ENCODE results near the gene ZMYM4. TPM values are rescaled to one million over a fixed set of nuclear protein-coding genes. Genes with fewer than 3 reads are reported as not detected.

ZMYM4 gene
- total RNA-seq, 1 experiment from 2014 or later = 62.7 TPM

DNA sequence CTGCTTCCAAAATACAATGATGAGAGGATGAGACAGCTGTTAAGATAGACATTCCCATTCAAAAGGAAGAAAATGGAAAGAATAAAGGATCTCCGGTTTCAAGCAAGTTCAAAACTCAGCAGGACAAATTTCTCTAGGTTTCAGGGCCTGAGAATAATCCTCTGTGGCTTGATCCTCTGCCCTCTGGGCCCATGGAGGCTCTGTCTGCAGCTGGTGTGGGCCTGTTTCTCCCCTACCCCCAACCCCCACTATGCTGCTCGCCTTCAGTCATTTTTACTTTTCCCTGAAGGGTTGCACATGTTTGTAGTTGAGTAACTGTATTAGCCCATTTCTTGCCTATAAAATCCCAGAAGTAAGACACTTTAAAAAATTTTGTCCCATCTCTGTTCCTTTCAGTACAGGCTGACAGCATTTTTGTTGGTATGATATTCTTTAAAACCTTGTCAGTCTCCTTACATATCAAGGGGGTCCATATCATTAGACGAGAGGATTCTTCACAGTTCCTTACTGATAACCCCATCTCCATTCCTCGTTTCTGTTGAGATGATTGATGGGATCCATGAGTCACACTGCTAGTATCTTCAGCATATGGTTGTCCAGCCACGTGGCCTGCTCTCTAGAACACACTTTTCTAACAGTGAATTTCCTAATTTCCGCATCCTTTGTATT is 10.5 kb downstream of the ZMYM4 start:
- Mint-ChIP-seq H3K9me3 (ENCODE audit: low read depth, unreplicated experiment) (peaks cover 6% of the 10 kb centered on the region), H3K4me3 (ENCODE audit: low read depth, unreplicated experiment) (no peak overlapping the region), H3K27ac (ENCODE audit: unreplicated experiment) (no peak overlapping the region), H3K4me1 (ENCODE audit: low read depth, unreplicated experiment) (peaks cover 8% of the 10 kb centered on the region), H3K27me3 (ENCODE audit: unreplicated experiment) (no peaks in the 10 kb centered on the region), H3K36me3 (ENCODE audit: insufficient read depth, unreplicated experiment) (peaks cover 12% of the 10 kb centered on the region)
- BruUV-seq (replicated peaks) = no TSS peak
- no peak for DNase-seq
- CTCF ChIA-PET = no interaction called here
- TF ChIP-seq, protein P1, sequence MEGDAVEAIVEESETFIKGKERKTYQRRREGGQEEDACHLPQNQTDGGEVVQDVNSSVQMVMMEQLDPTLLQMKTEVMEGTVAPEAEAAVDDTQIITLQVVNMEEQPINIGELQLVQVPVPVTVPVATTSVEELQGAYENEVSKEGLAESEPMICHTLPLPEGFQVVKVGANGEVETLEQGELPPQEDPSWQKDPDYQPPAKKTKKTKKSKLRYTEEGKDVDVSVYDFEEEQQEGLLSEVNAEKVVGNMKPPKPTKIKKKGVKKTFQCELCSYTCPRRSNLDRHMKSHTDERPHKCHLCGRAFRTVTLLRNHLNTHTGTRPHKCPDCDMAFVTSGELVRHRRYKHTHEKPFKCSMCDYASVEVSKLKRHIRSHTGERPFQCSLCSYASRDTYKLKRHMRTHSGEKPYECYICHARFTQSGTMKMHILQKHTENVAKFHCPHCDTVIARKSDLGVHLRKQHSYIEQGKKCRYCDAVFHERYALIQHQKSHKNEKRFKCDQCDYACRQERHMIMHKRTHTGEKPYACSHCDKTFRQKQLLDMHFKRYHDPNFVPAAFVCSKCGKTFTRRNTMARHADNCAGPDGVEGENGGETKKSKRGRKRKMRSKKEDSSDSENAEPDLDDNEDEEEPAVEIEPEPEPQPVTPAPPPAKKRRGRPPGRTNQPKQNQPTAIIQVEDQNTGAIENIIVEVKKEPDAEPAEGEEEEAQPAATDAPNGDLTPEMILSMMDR (IDR thresholded peaks at IDR 0.05; ENCODE audit: unreplicated experiment) = no peak
- intact Hi-C loops (cut with micrococcal nuclease; ENCODE audit: unreplicated experiment) = no loop called here

DNA sequence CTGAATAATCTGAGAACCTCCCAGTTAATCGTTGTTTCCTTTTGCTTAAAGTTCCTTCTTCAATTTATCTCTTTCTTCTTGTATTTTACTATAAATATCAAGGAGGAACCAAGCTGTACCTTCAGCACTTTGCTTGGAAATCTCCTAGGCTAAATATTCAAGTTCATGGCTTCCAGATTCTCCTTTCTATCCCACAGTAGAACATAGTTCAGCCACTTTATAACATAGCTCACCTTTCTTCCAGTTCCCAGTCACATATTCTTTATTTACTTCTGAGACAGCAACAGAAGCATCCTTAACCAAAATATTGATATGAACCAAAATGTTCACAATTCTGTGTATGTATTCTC is 11.0 kb downstream of the ZMYM4 start:
- Mint-ChIP-seq H3K27ac (ENCODE audit: unreplicated experiment) (no peak overlapping the region), H3K36me3 (ENCODE audit: insufficient read depth, unreplicated experiment) (peaks cover 12% of the 10 kb centered on the region), H3K4me3 (ENCODE audit: low read depth, unreplicated experiment) (no peak overlapping the region), H3K9me3 (ENCODE audit: low read depth, unreplicated experiment) (peaks cover 6% of the 10 kb centered on the region), H3K27me3 (ENCODE audit: unreplicated experiment) (no peaks in the 10 kb centered on the region), H3K4me1 (ENCODE audit: low read depth, unreplicated experiment) (peaks cover 8% of the 10 kb centered on the region)
- TF ChIP-seq, protein P1 (IDR thresholded peaks at IDR 0.05; ENCODE audit: unreplicated experiment) = no peak
- DNase-seq = no peak
- CTCF ChIA-PET = no interaction called here
- BruUV-seq (replicated peaks) = no TSS peak
- intact Hi-C loops (cut with micrococcal nuclease; ENCODE audit: unreplicated experiment) = no loop called here

DNA sequence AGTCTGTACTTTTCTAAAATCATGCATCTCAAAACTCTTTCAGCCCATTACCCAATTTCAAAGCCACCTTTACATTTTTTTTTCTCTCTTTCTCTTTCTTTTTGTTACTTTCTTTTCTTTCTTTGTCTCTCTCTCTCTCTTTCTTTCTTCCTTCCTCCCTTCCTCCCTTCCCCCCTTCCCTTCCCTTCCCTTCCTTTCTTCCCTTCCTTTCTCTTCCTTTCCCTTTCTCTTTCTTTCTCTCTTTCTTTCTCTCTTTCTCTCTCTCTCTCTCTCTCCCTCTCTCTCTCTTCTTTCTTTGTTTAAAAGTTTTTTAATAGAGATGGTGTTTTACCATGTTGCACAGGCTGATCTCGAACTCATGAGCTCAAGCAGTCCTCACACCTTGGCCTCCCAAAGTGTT is 11.5 kb downstream of the ZMYM4 start:
- no peak overlapping the region for H3K27ac Mint-ChIP-seq (ENCODE audit: unreplicated experiment)
- H3K27me3 Mint-ChIP-seq (ENCODE audit: unreplicated experiment) = no peaks in the 10 kb centered on the region
- no TSS peak for BruUV-seq (replicated peaks)
- TF ChIP-seq, protein P1 (IDR thresholded peaks at IDR 0.05; ENCODE audit: unreplicated experiment) = no peak
- no peak for DNase-seq
- H3K9me3 Mint-ChIP-seq (ENCODE audit: low read depth, unreplicated experiment) = peaks cover 6% of the 10 kb centered on the region
- peaks cover 12% of the 10 kb centered on the region for H3K36me3 Mint-ChIP-seq (ENCODE audit: insufficient read depth, unreplicated experiment)
- H3K4me3 Mint-ChIP-seq (ENCODE audit: low read depth, unreplicated experiment) = no peak overlapping the region
- intact Hi-C loops (cut with micrococcal nuclease; ENCODE audit: unreplicated experiment) = no loop called here
- H3K4me1 Mint-ChIP-seq (ENCODE audit: low read depth, unreplicated experiment) = peaks cover 8% of the 10 kb centered on the region
- CTCF ChIA-PET = no interaction called here

DNA sequence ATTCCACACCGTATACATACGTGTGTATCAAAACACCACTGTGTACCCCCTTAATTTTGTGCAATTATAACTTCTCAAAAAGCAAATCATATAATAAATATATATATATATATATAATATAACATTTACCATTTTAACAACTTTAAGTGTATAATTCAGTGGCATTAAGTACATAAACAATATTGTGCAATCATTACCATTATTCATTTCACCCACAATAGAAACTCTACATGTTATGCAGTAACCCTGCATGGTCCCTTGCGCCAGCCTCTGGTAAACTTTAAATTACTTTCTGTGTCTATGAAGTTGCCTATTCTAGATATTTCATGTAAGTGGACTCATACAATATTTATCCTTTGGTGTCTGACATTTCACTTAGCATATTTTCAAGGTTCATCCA is 13.1 kb downstream of the ZMYM4 start:
- Mint-ChIP-seq H3K4me1 (ENCODE audit: low read depth, unreplicated experiment) (peaks cover under 1% of the 10 kb centered on the region), H3K27me3 (ENCODE audit: unreplicated experiment) (no peaks in the 10 kb centered on the region), H3K9me3 (ENCODE audit: low read depth, unreplicated experiment) (peaks cover 6% of the 10 kb centered on the region), H3K36me3 (ENCODE audit: insufficient read depth, unreplicated experiment) (peaks cover 12% of the 10 kb centered on the region), H3K27ac (ENCODE audit: unreplicated experiment) (no peak overlapping the region), H3K4me3 (ENCODE audit: low read depth, unreplicated experiment) (no peak overlapping the region)
- TF ChIP-seq, protein P1 (IDR thresholded peaks at IDR 0.05; ENCODE audit: unreplicated experiment) = no peak
- CTCF ChIA-PET = no interaction called here
- DNase-seq = no peak
- intact Hi-C loops (cut with micrococcal nuclease; ENCODE audit: unreplicated experiment) = no loop called here
- no TSS peak for BruUV-seq (replicated peaks)

Data from Calu3 (cell line).